ENCODE measurements around the gene SMIM13. TPM values are rescaled to one million over a fixed set of nuclear protein-coding genes. Genes with fewer than 3 reads are reported as not detected.
"Not testable (repeated sequence)": the region's sequence is repeated elsewhere in the genome, so short reads cannot be mapped to it uniquely, and the experiment has no call there.

The SMIM13 gene
- total RNA-seq, 1 donor from 2014 or later, result 11.5 TPM

- H3K36me3 Mint-ChIP-seq (ENCODE audit: insufficient read depth), result no peaks in the 10 kb centered on the region
- H3K4me3 Mint-ChIP-seq (ENCODE audit: low read depth), result no peak overlapping the region
- H3K4me1 Mint-ChIP-seq (ENCODE audit: low read depth), result peaks cover 3% of the 10 kb centered on the region
- no peak for DNase-seq (ENCODE audit: low spot score, unreplicated experiment)
- H3K9me3 Mint-ChIP-seq (ENCODE audit: low read depth), result peaks cover 7% of the 10 kb centered on the region
- no peak overlapping the region for H3K27ac Mint-ChIP-seq
- no peaks in the 10 kb centered on the region for H3K27me3 Mint-ChIP-seq
- no peak for TF ChIP-seq CTCF (IDR thresholded peaks at IDR 0.05; ENCODE audit: unreplicated experiment)
Observed at GRCh38 chr6:11083491-11083890, 10.1 kb upstream of the SMIM13 start.

GRCh38 chr6:11083956-11084355, 9.7 kb upstream of the SMIM13 start:
- no peaks in the 10 kb centered on the region for H3K36me3 Mint-ChIP-seq (ENCODE audit: insufficient read depth)
- H3K27ac Mint-ChIP-seq, result no peak overlapping the region
- H3K9me3 Mint-ChIP-seq (ENCODE audit: low read depth), result peaks cover 3% of the 10 kb centered on the region
- DNase-seq (ENCODE audit: low spot score, unreplicated experiment), result no peak
- no peaks in the 10 kb centered on the region for H3K27me3 Mint-ChIP-seq
- TF ChIP-seq CTCF (IDR thresholded peaks at IDR 0.05; ENCODE audit: unreplicated experiment), result no peak
- H3K4me1 Mint-ChIP-seq (ENCODE audit: low read depth), result no peaks in the 10 kb centered on the region
- H3K4me3 Mint-ChIP-seq (ENCODE audit: low read depth), result no peak overlapping the region

GRCh38 chr6:11085758-11086435, 7.7 kb upstream of the SMIM13 start:
- DNase-seq (ENCODE audit: low spot score, unreplicated experiment), result no peak
- no peak for TF ChIP-seq CTCF (IDR thresholded peaks at IDR 0.05; ENCODE audit: unreplicated experiment)
- H3K9me3 Mint-ChIP-seq (ENCODE audit: low read depth), result peaks cover 3% of the 10 kb centered on the region
- H3K27ac Mint-ChIP-seq, result no peak overlapping the region
- no peaks in the 10 kb centered on the region for H3K36me3 Mint-ChIP-seq (ENCODE audit: insufficient read depth)
- no peaks in the 10 kb centered on the region for H3K27me3 Mint-ChIP-seq
- no peak overlapping the region for H3K4me3 Mint-ChIP-seq (ENCODE audit: low read depth)
- no peaks in the 10 kb centered on the region for H3K4me1 Mint-ChIP-seq (ENCODE audit: low read depth)

- H3K9me3 Mint-ChIP-seq (ENCODE audit: low read depth); H3K27ac Mint-ChIP-seq; H3K4me1 Mint-ChIP-seq (ENCODE audit: low read depth); H3K27me3 Mint-ChIP-seq; DNase-seq (ENCODE audit: low spot score, unreplicated experiment); H3K36me3 Mint-ChIP-seq (ENCODE audit: insufficient read depth); H3K4me3 Mint-ChIP-seq (ENCODE audit: low read depth): not testable (repeated sequence)
Observed at GRCh38 chr6:11087141-11087812, 6.4 kb upstream of the SMIM13 start.

GRCh38 chr6:11089695-11090094, 3.9 kb upstream of the SMIM13 start:
- no peak for DNase-seq (ENCODE audit: low spot score, unreplicated experiment)
- H3K27ac Mint-ChIP-seq, result no peak overlapping the region
- no peak overlapping the region for H3K4me3 Mint-ChIP-seq (ENCODE audit: low read depth)
- H3K36me3 Mint-ChIP-seq (ENCODE audit: insufficient read depth), result no peaks in the 10 kb centered on the region
- H3K4me1 Mint-ChIP-seq (ENCODE audit: low read depth), result peaks cover 7% of the 10 kb centered on the region
- H3K27me3 Mint-ChIP-seq, result no peaks in the 10 kb centered on the region
- H3K9me3 Mint-ChIP-seq (ENCODE audit: low read depth), result peaks cover 3% of the 10 kb centered on the region
- TF ChIP-seq CTCF (IDR thresholded peaks at IDR 0.05; ENCODE audit: unreplicated experiment), result no peak

- H3K9me3 Mint-ChIP-seq (ENCODE audit: low read depth); H3K27ac Mint-ChIP-seq: not testable (repeated sequence)
Observed at GRCh38 chr6:11091141-11091540, 2.5 kb upstream of the SMIM13 start.

More at GRCh38 chr6:11091141-11091540, 2.5 kb upstream of the SMIM13 start:
- not testable (repeated sequence) for H3K36me3 Mint-ChIP-seq (ENCODE audit: insufficient read depth); DNase-seq (ENCODE audit: low spot score, unreplicated experiment); H3K27me3 Mint-ChIP-seq
- H3K4me1 Mint-ChIP-seq (ENCODE audit: low read depth), result peaks cover 16% of the 10 kb centered on the region
- H3K4me3 Mint-ChIP-seq (ENCODE audit: low read depth), result peak overlapping the region; percentile 26

All from progenitor cell of endocrine pancreas (in vitro differentiated cells).